ENCODE measurements around the gene TMPRSS11A.

Gene TMPRSS11A

DNA sequence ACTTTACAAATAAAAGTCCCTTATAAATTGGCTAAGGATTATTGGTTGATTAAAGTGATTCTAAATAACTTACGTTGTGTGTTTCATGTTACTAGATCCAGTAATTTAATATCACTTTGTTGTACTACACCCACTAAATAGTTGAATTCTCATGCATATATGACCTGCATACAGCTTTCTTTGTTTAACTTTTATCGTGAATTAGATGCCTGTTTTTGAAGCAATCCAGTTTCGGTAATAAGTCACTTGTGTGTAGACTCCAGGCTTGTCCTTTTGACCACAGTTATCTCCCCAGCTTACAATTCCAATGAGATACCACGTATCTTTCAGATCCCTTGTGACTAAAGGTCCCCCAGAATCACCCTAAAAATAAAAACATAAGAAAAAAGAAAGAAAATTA, 52.2 kb downstream of the TMPRSS11A start:
- no peak for DNase-seq

DNA sequence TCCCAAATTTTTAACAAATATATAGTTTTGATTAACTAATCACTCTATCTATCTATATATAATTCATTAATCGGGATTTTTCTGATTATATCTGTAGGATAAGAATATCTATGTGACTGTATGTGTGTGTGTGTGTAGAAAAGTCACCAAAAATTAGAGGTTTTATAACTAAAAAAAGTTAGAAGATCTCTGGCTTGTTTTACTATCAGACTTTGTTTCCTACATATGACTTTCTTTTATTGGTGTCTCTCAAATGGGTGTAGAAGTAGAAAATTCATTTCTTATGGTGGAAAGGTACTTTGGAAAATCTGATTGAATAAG, 52.7 kb downstream of the TMPRSS11A start:
- no peak for DNase-seq

DNA sequence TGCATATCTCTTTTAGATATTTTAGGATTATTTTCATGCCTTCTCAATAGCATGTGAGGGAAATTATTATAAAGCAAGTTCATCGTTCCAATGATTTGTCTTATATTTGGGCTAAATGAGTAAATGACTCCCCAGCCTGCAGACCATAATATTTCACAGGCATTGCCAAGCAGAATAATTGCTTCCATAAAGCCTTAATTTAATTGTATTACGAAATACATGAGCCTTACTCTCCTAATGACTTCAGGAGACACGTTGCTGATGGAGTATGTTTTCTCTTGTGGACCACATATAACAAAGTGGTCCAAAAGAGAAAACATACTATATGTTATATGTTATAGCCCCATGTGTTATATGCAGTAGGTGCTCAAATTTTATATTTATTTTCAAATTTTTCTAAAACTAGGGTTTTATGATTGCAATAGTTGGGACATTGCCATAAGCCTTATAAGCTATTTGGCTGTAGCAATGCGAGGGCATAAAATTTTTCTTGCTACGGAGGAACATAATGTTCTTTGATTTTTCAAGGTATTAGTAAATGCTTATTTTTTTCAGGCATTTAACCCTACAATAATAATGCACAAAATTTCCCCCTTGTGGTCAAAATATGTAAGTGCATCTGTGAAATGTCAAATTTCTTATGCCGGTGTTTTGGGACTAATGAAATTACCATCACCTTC, 53.2 kb downstream of the TMPRSS11A start:
- DNase-seq, result peak; percentile 41

- no peak for DNase-seq
Observed at GRCh38 chr4:67907650-67908049, 55.6 kb downstream of the TMPRSS11A start.

- no peak for DNase-seq
Observed at GRCh38 chr4:67899096-67899495, 64.2 kb downstream of the TMPRSS11A start.

DNA sequence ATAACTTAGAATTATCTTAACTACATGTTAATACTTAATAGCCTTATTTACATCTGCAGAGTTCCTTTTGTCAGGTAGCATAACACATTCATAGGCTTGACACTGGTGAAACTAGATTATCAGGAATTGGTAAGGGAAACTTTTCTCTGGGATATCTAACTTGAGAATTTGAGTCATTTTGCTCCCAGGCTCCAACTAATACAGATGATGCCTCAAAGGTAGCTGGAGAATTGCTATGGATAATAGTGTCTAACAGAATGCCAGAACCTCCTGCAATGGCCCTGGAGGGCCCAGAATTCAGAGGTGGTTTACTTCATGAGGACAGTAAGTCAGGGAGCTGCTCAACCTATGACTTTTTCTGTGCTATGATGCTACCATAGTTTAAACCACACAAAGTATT, 65.6 kb downstream of the TMPRSS11A start:
- DNase-seq, result no peak

GRCh38 chr4:67896421-67897065, 66.8 kb downstream of the TMPRSS11A start:
- DNase-seq, result no peak

- no peak for DNase-seq
Observed at GRCh38 chr4:67894659-67895058, 68.6 kb downstream of the TMPRSS11A start.

- no peak for DNase-seq
Observed at GRCh38 chr4:67892905-67893304, 70.4 kb downstream of the TMPRSS11A start.

DNA sequence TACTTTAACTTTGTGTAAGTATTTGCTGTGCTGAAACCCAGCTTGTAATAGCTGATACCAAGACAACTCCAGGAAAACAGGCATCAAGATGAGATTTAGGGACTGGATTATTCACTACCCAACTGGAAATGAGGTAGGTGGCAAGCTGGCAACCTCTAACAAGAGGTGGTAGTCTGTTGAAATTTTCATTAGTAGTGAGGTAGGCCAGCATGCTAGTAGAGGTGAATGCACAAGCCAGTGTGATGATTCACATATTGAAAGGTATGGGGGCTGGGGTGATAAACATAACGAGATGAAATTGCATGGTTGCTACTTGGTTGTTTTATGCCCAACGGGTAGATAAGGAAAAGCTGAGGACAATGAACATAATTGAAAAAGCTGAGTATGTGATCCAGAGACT, 71.0 kb downstream of the TMPRSS11A start:
- DNase-seq, result no peak

DNA sequence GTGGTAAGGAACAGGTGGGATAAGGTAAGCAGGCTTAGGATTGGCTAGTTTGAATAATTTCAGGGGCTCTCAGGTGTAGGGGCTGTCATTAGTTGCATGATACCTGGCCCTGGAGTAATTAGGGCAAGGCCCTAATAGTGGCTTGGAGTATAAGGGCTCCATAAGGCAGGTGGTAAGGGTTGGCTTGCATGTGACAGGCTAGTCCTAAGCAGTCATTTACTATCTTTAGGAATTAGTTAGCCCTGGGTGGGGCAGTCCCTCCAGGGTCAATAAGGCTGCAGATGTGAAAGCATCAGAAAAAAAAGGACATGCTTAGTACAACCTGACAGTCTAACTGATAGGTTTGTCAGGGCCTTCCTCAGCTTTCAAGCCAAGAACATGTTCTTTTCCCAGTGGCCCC, 71.6 kb downstream of the TMPRSS11A start:
- DNase-seq, result no peak

GRCh38 chr4:67886281-67886680, 77.0 kb downstream of the TMPRSS11A start:
- DNase-seq, result no peak

GRCh38 chr4:67885762-67886161, 77.5 kb downstream of the TMPRSS11A start:
- DNase-seq, result no peak

DNA sequence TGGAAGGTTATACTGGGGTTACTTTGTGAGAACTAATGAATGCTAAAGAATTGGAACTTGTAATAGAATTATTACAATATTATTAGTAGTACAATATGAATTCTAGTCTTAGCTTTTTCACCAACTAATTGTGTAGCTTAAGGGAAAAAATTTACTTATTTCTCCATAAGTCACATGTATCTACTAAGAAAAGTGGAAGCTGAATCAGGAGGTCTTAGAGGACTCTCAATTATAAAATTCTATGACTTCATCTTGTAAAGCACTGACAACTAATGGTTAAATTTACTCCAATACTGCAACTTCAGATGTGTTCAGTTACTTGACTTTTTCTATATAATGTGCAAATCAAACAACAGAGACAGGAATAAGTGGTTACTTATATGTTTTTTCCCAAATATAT, 78.6 kb downstream of the TMPRSS11A start:
- no peak for DNase-seq

- no peak for DNase-seq
Observed at GRCh38 chr4:67883902-67884301, 79.4 kb downstream of the TMPRSS11A start, which contains the start of gene TMPRSS11D. TMPRSS11D (minus strand) TSS chr4:67884002; CDS start chr4:67883933, 69 bp downstream.

GRCh38 chr4:67883458-67883857, 79.8 kb downstream of the TMPRSS11A start:
- DNase-seq, result no peak

- DNase-seq, result no peak
Observed at GRCh38 chr4:67880866-67881610, 82.3 kb downstream of the TMPRSS11A start.

GRCh38 chr4:67879486-67879885, 83.8 kb downstream of the TMPRSS11A start:
- DNase-seq, result no peak

DNA sequence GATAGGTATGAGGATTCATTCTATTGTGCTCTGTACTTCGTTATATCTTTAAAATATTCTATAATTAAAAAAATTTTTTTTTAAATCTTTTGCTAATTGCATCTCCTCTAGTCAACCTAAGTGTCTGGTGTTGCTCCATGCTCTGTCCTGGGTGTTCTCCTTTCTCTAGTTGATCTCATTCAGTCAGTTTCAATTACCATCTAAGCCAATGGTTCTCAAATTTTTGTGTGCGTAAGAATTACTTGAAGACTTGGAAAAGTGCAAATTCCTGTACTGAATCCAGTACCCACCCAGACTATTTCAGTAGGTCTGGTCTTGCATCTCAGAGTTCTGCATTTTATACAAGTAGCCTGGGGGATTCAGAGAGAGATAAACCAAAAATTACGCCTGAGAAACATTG, 86.2 kb downstream of the TMPRSS11A start:
- no peak for DNase-seq

GRCh38 chr4:67874986-67875385, 88.3 kb downstream of the TMPRSS11A start:
- DNase-seq, result no peak

DNA sequence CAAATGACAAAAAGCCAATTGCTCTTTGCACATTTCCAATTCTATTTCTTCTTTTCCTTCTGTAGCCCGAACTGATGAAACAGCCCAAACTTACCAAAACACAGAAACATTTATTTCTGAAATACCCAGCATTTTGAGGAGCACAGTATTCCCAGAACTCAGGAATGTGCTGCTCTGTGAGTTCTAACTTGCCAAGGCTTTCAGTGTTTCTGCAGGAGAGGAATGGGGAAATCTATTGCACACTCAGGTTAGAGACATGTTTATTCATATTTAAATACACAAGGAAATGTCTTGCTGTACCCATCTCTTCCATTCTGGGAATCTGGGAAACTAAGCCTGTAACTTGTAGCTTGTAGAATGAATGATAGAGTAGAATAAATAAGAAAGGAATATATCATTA, 90.2 kb downstream of the TMPRSS11A start:
- DNase-seq, result no peak

GRCh38 chr4:67871867-67872266, 91.4 kb downstream of the TMPRSS11A start:
- peak; percentile 1 for DNase-seq

GRCh38 chr4:67869580-67870190, 93.6 kb downstream of the TMPRSS11A start:
- DNase-seq, result no peak

- no peak for DNase-seq
Observed at GRCh38 chr4:67861513-67861912, 101.8 kb downstream of the TMPRSS11A start.
